Measurements from ENCODE around the gene GALNT2.

The GALNT2 gene

DNA sequence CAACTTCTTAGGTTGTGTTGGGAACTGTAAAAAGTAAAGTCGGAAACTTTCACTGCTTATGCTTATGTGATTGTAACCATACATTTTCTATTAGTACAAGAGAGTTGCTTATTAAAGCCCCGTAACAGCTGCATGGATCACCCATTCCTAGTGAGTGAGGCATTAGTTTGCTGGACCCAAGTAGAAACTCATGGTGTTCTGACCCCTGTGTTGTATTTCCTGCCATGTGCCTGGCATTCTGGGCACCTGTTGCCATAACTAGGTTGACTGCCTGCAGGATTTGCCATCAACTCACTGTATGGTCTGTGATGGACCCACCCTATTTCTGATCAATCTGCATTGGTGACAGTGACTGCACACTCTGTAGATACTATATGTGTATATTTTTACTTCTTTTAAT, 186.1 kb downstream of the GALNT2 start:
- Histone ChIP-seq H3K36me3 (ENCODE audit: low read length) (no peaks in the 10 kb centered on the region), H3K27me3 (ENCODE audit: low read length) (no peaks in the 10 kb centered on the region), H2AFZ (ENCODE audit: low read depth, low read length, severe bottlenecking) (no peak overlapping the region), H4K20me1 (ENCODE audit: low read depth, low read length) (no peaks in the 10 kb centered on the region), H3F3A (ENCODE audit: insufficient read depth) (no peaks in the 10 kb centered on the region), H3K4me2 (ENCODE audit: low read depth, low read length, poor library complexity, severe bottlenecking) (no peak overlapping the region), H3K9me3 (ENCODE audit: insufficient read depth, low read length) (no peaks in the 10 kb centered on the region), H3K4me3 (ENCODE audit: insufficient read depth, low read length, poor library complexity, severe bottlenecking) (no peak overlapping the region), H3K9ac (ENCODE audit: low read length) (no peak overlapping the region), H3K27ac (ENCODE audit: low read depth, low read length) (no peak overlapping the region), H3K9me2 (replicated peaks; ENCODE audit: insufficient read depth, low read length) (no peaks in the 10 kb centered on the region), H3K79me2 (ENCODE audit: insufficient read depth, low read length) (no peaks in the 10 kb centered on the region)
- TF ChIP-seq, protein P1, sequence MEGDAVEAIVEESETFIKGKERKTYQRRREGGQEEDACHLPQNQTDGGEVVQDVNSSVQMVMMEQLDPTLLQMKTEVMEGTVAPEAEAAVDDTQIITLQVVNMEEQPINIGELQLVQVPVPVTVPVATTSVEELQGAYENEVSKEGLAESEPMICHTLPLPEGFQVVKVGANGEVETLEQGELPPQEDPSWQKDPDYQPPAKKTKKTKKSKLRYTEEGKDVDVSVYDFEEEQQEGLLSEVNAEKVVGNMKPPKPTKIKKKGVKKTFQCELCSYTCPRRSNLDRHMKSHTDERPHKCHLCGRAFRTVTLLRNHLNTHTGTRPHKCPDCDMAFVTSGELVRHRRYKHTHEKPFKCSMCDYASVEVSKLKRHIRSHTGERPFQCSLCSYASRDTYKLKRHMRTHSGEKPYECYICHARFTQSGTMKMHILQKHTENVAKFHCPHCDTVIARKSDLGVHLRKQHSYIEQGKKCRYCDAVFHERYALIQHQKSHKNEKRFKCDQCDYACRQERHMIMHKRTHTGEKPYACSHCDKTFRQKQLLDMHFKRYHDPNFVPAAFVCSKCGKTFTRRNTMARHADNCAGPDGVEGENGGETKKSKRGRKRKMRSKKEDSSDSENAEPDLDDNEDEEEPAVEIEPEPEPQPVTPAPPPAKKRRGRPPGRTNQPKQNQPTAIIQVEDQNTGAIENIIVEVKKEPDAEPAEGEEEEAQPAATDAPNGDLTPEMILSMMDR (IDR thresholded peaks at IDR 0.05; ENCODE audit: insufficient read depth, low read length, poor library complexity, severe bottlenecking): no peak
- no peak for TF ChIP-seq EZH2phosphoT487 (conservative IDR thresholded peaks at IDR 0.05; ENCODE audit: low read length)

DNA sequence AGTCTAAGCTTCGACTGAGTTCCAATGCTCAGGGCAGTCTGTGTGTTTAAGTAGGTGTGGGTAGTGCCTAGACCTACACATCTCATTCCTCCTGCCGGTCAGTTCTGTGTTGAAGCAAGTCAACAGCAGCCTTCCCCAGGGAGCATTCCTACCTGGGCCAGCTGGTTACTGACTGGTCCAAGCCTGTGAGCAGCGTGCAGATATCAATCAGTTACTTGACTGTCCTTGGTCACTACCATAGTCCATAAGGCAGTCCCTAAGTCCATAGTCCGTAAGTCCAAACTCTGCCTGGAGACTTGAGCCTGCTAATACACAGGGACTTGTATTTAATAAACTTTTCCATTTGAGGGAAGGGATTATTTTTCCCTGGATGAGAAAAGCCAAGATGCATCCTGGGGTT, 187.2 kb downstream of the GALNT2 start:
- Histone ChIP-seq H2AFZ (ENCODE audit: low read depth, low read length, severe bottlenecking) (no peak overlapping the region), H3F3A (ENCODE audit: insufficient read depth) (no peaks in the 10 kb centered on the region), H3K4me2 (ENCODE audit: low read depth, low read length, poor library complexity, severe bottlenecking) (no peak overlapping the region), H3K36me3 (ENCODE audit: low read length) (no peaks in the 10 kb centered on the region), H4K20me1 (ENCODE audit: low read depth, low read length) (no peaks in the 10 kb centered on the region), H3K4me3 (ENCODE audit: insufficient read depth, low read length, poor library complexity, severe bottlenecking) (no peak overlapping the region), H3K9me2 (replicated peaks; ENCODE audit: insufficient read depth, low read length) (no peaks in the 10 kb centered on the region), H3K9me3 (ENCODE audit: insufficient read depth, low read length) (no peaks in the 10 kb centered on the region), H3K9ac (ENCODE audit: low read length) (no peak overlapping the region), H3K27ac (ENCODE audit: low read depth, low read length) (no peak overlapping the region), H3K27me3 (ENCODE audit: low read length) (no peaks in the 10 kb centered on the region), H3K79me2 (ENCODE audit: insufficient read depth, low read length) (no peaks in the 10 kb centered on the region)
- TF ChIP-seq, protein P1 (IDR thresholded peaks at IDR 0.05; ENCODE audit: insufficient read depth, low read length, poor library complexity, severe bottlenecking): no peak
- TF ChIP-seq EZH2phosphoT487 (conservative IDR thresholded peaks at IDR 0.05; ENCODE audit: low read length): no peak

DNA sequence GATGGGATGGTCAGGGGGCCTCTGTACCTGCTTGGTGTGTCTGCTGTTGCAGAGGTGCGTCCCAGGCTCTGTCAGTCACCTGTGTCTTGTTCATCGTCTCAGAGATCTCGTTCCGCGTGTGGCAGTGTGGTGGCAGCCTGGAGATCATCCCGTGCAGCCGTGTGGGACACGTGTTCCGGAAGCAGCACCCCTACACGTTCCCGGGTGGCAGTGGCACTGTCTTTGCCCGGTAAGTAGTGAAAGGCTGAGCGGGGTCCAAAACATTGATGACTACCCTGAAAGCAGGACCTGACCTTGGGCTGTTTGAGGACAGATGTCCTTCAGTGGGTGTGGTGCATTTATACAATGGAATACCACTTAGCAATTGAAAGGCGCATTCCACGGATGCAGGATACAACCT, 188.1 kb downstream of the GALNT2 start:
- H3F3A ChIP-seq (ENCODE audit: insufficient read depth): no peaks in the 10 kb centered on the region
- H3K36me3 ChIP-seq (ENCODE audit: low read length): no peaks in the 10 kb centered on the region
- no peaks in the 10 kb centered on the region for H3K9me3 ChIP-seq (ENCODE audit: insufficient read depth, low read length)
- H3K27ac ChIP-seq (ENCODE audit: low read depth, low read length): no peak overlapping the region
- no peaks in the 10 kb centered on the region for H3K79me2 ChIP-seq (ENCODE audit: insufficient read depth, low read length)
- H3K27me3 ChIP-seq (ENCODE audit: low read length): no peaks in the 10 kb centered on the region
- H2AFZ ChIP-seq (ENCODE audit: low read depth, low read length, severe bottlenecking): no peak overlapping the region
- TF ChIP-seq EZH2phosphoT487 (conservative IDR thresholded peaks at IDR 0.05; ENCODE audit: low read length): no peak
- TF ChIP-seq, protein P1 (IDR thresholded peaks at IDR 0.05; ENCODE audit: insufficient read depth, low read length, poor library complexity, severe bottlenecking): no peak
- no peaks in the 10 kb centered on the region for H4K20me1 ChIP-seq (ENCODE audit: low read depth, low read length)
- no peak overlapping the region for H3K4me3 ChIP-seq (ENCODE audit: insufficient read depth, low read length, poor library complexity, severe bottlenecking)
- H3K4me2 ChIP-seq (ENCODE audit: low read depth, low read length, poor library complexity, severe bottlenecking): no peak overlapping the region
- no peaks in the 10 kb centered on the region for H3K9me2 ChIP-seq (replicated peaks; ENCODE audit: insufficient read depth, low read length)
- H3K9ac ChIP-seq (ENCODE audit: low read length): no peak overlapping the region
